ENCODE data around the gene STIM1. TPM values are rescaled to one million over a fixed set of nuclear protein-coding genes. Genes with fewer than 3 reads are reported as not detected.

Gene STIM1
- total RNA-seq, 3 donors from 2014 or later (not counting 1 experiment from before 2014, with no cell fraction given), result 171 to 187 (median 175) TPM

DNA sequence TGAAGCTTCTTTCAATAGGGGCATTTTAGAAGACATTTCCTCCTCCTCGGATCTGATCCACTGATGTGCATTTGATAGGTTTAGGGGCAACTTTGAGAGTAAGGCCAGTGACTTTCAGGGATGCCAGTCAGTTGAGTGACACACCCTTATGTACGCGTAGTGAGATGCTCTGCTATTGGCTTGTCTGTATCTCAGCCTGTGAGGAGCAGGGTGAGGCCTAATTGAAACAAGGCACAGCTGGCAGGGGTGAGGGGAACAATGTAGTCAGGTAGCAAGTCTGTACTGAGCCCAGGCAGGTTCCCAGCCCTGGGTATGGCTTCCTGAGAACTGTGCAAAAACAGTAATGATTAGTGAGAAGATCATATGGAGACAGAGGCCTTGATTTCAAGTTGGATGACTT lies 61.5 kb downstream of the STIM1 start:
- H3K27me3 ChIP-seq (ENCODE audit: control insufficient read depth, insufficient read depth, low read length), result no peaks in the 10 kb centered on the region
- H3K9me3 Mint-ChIP-seq, result no peaks in the 10 kb centered on the region
- H3K4me3 Mint-ChIP-seq, result peak overlapping the region; percentile 59
- peaks cover 76 to 79% of the 10 kb centered on the region in 2 donors for H3K4me1 Mint-ChIP-seq
- H3K9me3 ChIP-seq (ENCODE audit: control insufficient read depth, insufficient read depth, low read length), result no peaks in the 10 kb centered on the region
- H3K36me3 ChIP-seq (ENCODE audit: control insufficient read depth, insufficient read depth, low read length), result no peaks in the 10 kb centered on the region
- no peak for ATAC-seq
- peak overlapping the region; percentile 61 to 81 for H3K27ac Mint-ChIP-seq
- no peaks in the 10 kb centered on the region for H3K27me3 Mint-ChIP-seq (ENCODE audit: low read depth in 2 of 2)
- no peak overlapping the region for H3K4me3 ChIP-seq (ENCODE audit: low read length)
- DNase-seq, result no peak
- peak overlapping the region; percentile 8 for H3K27ac ChIP-seq (ENCODE audit: low read length)
- H3K4me1 ChIP-seq (ENCODE audit: control insufficient read depth, insufficient read depth, low read length), result peaks cover 52% of the 10 kb centered on the region
- intact Hi-C loops (cut with micrococcal nuclease), result no loop called here
- no peaks in the 10 kb centered on the region for H3K36me3 Mint-ChIP-seq
- TF ChIP-seq, protein P1, sequence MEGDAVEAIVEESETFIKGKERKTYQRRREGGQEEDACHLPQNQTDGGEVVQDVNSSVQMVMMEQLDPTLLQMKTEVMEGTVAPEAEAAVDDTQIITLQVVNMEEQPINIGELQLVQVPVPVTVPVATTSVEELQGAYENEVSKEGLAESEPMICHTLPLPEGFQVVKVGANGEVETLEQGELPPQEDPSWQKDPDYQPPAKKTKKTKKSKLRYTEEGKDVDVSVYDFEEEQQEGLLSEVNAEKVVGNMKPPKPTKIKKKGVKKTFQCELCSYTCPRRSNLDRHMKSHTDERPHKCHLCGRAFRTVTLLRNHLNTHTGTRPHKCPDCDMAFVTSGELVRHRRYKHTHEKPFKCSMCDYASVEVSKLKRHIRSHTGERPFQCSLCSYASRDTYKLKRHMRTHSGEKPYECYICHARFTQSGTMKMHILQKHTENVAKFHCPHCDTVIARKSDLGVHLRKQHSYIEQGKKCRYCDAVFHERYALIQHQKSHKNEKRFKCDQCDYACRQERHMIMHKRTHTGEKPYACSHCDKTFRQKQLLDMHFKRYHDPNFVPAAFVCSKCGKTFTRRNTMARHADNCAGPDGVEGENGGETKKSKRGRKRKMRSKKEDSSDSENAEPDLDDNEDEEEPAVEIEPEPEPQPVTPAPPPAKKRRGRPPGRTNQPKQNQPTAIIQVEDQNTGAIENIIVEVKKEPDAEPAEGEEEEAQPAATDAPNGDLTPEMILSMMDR (IDR thresholded peaks at IDR 0.05), result no peak
- WGBS (ENCODE audit: insufficient coverage), result 78% methylated on average over 3 of the region's 3 CpGs

- DNase-seq (peak; percentile 57 to 76), ATAC-seq (peak; percentile 78 to 79 (median 78))
- H3K27ac ChIP-seq (ENCODE audit: low read length), result peak overlapping the region; percentile 65
- peaks cover 57% of the 10 kb centered on the region in 2 donors for H3K4me1 Mint-ChIP-seq
- H3K4me1 ChIP-seq (ENCODE audit: control insufficient read depth, insufficient read depth, low read length), result peaks cover 47% of the 10 kb centered on the region
- peak overlapping the region; percentile 36 for H3K4me3 Mint-ChIP-seq
- no peaks in the 10 kb centered on the region for H3K9me3 ChIP-seq (ENCODE audit: control insufficient read depth, insufficient read depth, low read length)
- 11% methylated on average over 2 of the region's 2 CpGs for WGBS (ENCODE audit: insufficient coverage)
- no peaks in the 10 kb centered on the region for H3K9me3 Mint-ChIP-seq
- TF ChIP-seq, protein P1 (IDR thresholded peaks at IDR 0.05), result no peak
- peak overlapping the region; percentile 61 to 81 for H3K27ac Mint-ChIP-seq
- no peaks in the 10 kb centered on the region for H3K27me3 ChIP-seq (ENCODE audit: control insufficient read depth, insufficient read depth, low read length)
- no peaks in the 10 kb centered on the region for H3K36me3 ChIP-seq (ENCODE audit: control insufficient read depth, insufficient read depth, low read length)
- intact Hi-C loops (cut with micrococcal nuclease), result loop anchor here (1.0 to 5.0 kb wide), 3 partner anchors 27 to 65 kb away; partner anchors contain the start of gene STIM1
- H3K27me3 Mint-ChIP-seq (ENCODE audit: low read depth in 2 of 2), result no peaks in the 10 kb centered on the region
- H3K4me3 ChIP-seq (ENCODE audit: low read length), result no peak overlapping the region
- H3K36me3 Mint-ChIP-seq, result no peaks in the 10 kb centered on the region
Measured at GRCh38 chr11:3920148-3920852, 64.8 kb downstream of the STIM1 start.

GRCh38 chr11:3922056-3922455 lies 66.6 kb downstream of the STIM1 start:
- Mint-ChIP-seq H3K4me1 (peaks cover 59 to 60% of the 10 kb centered on the region in 2 donors), H3K27ac (peak overlapping the region; percentile 61 to 81), H3K4me3 (peak overlapping the region; percentile 37), H3K36me3 (no peaks in the 10 kb centered on the region), H3K27me3 (ENCODE audit: low read depth in 2 of 2) (no peaks in the 10 kb centered on the region), H3K9me3 (no peaks in the 10 kb centered on the region)
- peaks cover 30% of the 10 kb centered on the region for H3K4me1 ChIP-seq (ENCODE audit: control insufficient read depth, insufficient read depth, low read length)
- WGBS (ENCODE audit: insufficient coverage), result no CpG with 5 or more reads among the region's 1 CpG
- TF ChIP-seq, protein P1 (IDR thresholded peaks at IDR 0.05), result no peak
- no peaks in the 10 kb centered on the region for H3K36me3 ChIP-seq (ENCODE audit: control insufficient read depth, insufficient read depth, low read length)
- H3K9me3 ChIP-seq (ENCODE audit: control insufficient read depth, insufficient read depth, low read length), result no peaks in the 10 kb centered on the region
- no peak overlapping the region for H3K27ac ChIP-seq (ENCODE audit: low read length)
- intact Hi-C loops (cut with micrococcal nuclease), result loop anchor here (5.0 kb wide), 1 partner anchor 55 kb away; no protein-coding TSS in a partner anchor
- no peak overlapping the region for H3K4me3 ChIP-seq (ENCODE audit: low read length)
- no peaks in the 10 kb centered on the region for H3K27me3 ChIP-seq (ENCODE audit: control insufficient read depth, insufficient read depth, low read length)
- ATAC-seq (no peak), DNase-seq (no peak)
